H1 (cell line): ENCODE data around the gene GNAS. TPM values are rescaled to one million over a fixed set of nuclear protein-coding genes. Genes with fewer than 3 reads are reported as not detected.

Source experiments
- CTCF ChIP-seq, 3 experiments: IDR thresholded peaks; 1 replicate in 2 of 3; 2 replicates in 1 of 3; pipeline versions ENCODE4 v1.5.1 to v1.6.1; 2011; ENCODE audit warnings: low read length in 3 of 3, mild to moderate bottlenecking in 3 of 3, inconsistent platforms in 2 of 3, low read depth in 1 of 3, moderate library complexity in 1 of 3; ENCODE audit not compliant: insufficient read depth in 1 of 3; ENCODE audit errors: control extremely low read depth in 1 of 3
- MAX ChIP-seq: IDR thresholded peaks from 2 replicates; pipeline ENCODE4 v1.6.1; 2012; ENCODE audit warnings: inconsistent platforms
- NANOG ChIP-seq: IDR thresholded peaks from 2 replicates; pipeline ENCODE4 v1.6.1; 2011; ENCODE audit warnings: low read length, low read depth, mild to moderate bottlenecking, inconsistent platforms; ENCODE audit not compliant: insufficient read depth, poor library complexity, severe bottlenecking
- POLR2AphosphoS5 ChIP-seq: IDR thresholded peaks from 2 replicates; pipeline ENCODE4 v1.6.1; 2011; ENCODE audit warnings: low read depth, low read length
- TAF7 ChIP-seq: optimal IDR thresholded peaks from 2 replicates; pipeline ENCODE3; 2011; ENCODE audit warnings: low read depth, mild to moderate bottlenecking, inconsistent platforms, low read length, moderate library complexity, borderline replicate concordance
- polyA plus RNA-seq, 7 experiments: library from polyadenylated mRNA; depleted of rRNA in 3 of 7; stranded (reverse) in 5 of 7; unstranded in 2 of 7; fragments of >200 nt in 5 of 7; fragments of 200-250 nt in 2 of 7; gene quantifications; 1 replicate in 5 of 7; 2 replicates in 1 of 7; 4 replicates in 1 of 7; pipeline versions ENCODE4 v1.2.1 to v1.2.3, GENCODE V29; 2011 to 2013; ENCODE audit warnings: missing spikeins in 2 of 7, mixed read lengths in 2 of 7
- total RNA-seq: library from RNA; stranded (reverse); fragmentation: NEBNext Ultra II Directional; extraction: Animal tissue kit (Norgen Biotek cat#: 25700); gene quantifications from 2 replicates; pipeline ENCODE4 v1.2.1, GENCODE V29; 2021

The GNAS gene
- total and polyA plus RNA-seq, 2 of the 8 experiments (the other 6 are each of a cell fraction or from before 2014, with no cell fraction given): 989 to 1,613 TPM

DNA sequence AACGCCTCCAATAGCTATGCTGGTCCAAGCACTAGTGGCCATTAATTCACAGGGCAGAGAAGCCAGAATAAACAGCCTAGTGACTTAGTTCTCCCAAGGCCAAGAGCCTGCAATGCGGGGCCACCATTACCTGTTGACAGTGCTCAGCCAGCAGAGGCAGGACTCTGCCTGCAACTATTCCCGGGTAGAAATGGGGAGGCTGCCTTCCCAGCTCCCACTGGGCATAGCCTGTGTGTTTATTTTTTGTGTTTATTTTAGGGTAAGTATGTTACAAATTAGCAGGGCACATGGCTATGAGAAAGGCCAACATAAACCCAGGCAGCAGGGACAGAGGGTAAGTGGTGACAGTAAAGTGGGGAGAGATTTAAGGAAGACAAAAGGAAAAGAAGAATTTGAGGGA lies 6.8 kb upstream of the GNAS start (continued):
- TF ChIP-seq CTCF (IDR thresholded peaks at IDR 0.05; ENCODE audit: control extremely low read depth in 1 of 3, insufficient read depth in 1 of 3, low read depth in 1 of 3, low read length in 3 of 3) (no peak), MAX (no peak), POLR2AphosphoS5 (no peak), NANOG (no peak), TAF7 (no peak)
